ENCODE results near the gene PNMA8C. TPM values are rescaled to one million over a fixed set of nuclear protein-coding genes. Genes with fewer than 3 reads are reported as not detected.

PNMA8C gene
- total RNA-seq, 1 experiment from 2014 or later, result not detected

DNA sequence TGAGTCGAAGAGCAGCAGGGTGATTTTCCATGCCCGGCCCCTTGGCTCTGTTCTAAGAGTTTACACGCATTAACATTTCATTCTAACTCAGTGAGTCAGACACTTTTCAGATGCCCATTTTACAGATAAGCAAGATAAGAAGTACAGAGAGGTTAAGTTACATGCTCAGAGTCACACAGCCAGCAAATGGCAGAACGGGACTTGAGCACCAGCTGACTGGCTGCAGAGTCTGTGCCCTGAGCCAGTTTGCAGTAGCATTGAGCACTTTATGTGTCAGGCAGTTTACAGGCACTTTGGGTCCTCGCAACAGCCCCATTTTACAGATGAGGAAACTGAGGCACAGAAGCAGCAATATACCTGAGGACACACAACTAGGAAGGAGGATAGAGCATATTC, 34.3 kb downstream of the PNMA8C start:
- BruUV-seq (replicated peaks), result no TSS peak
- no peak overlapping the region for H3K27ac ChIP-seq (ENCODE audit: low read length)
- no peaks in the 10 kb centered on the region for H3K4me1 ChIP-seq (ENCODE audit: control insufficient read depth, insufficient read depth, low read length)
- no peaks in the 10 kb centered on the region for H3K27me3 ChIP-seq (ENCODE audit: control insufficient read depth, insufficient read depth, low read length)
- no peak for TF ChIP-seq TCF7L2 (IDR thresholded peaks at IDR 0.05; ENCODE audit: low read depth, low read length)
- TF ChIP-seq SIN3A (IDR thresholded peaks at IDR 0.05; ENCODE audit: borderline replicate concordance, insufficient read depth, low read depth, low read length), result no peak
- TF ChIP-seq POLR2AphosphoS5 (IDR thresholded peaks at IDR 0.05; ENCODE audit: low read depth, low read length), result no peak
- TF ChIP-seq, protein P1, sequence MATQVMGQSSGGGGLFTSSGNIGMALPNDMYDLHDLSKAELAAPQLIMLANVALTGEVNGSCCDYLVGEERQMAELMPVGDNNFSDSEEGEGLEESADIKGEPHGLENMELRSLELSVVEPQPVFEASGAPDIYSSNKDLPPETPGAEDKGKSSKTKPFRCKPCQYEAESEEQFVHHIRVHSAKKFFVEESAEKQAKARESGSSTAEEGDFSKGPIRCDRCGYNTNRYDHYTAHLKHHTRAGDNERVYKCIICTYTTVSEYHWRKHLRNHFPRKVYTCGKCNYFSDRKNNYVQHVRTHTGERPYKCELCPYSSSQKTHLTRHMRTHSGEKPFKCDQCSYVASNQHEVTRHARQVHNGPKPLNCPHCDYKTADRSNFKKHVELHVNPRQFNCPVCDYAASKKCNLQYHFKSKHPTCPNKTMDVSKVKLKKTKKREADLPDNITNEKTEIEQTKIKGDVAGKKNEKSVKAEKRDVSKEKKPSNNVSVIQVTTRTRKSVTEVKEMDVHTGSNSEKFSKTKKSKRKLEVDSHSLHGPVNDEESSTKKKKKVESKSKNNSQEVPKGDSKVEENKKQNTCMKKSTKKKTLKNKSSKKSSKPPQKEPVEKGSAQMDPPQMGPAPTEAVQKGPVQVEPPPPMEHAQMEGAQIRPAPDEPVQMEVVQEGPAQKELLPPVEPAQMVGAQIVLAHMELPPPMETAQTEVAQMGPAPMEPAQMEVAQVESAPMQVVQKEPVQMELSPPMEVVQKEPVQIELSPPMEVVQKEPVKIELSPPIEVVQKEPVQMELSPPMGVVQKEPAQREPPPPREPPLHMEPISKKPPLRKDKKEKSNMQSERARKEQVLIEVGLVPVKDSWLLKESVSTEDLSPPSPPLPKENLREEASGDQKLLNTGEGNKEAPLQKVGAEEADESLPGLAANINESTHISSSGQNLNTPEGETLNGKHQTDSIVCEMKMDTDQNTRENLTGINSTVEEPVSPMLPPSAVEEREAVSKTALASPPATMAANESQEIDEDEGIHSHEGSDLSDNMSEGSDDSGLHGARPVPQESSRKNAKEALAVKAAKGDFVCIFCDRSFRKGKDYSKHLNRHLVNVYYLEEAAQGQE (IDR thresholded peaks at IDR 0.05; ENCODE audit: insufficient read depth in 1 of 2, low read depth in 2 of 2, low read length in 1 of 2), result no peak
- TF ChIP-seq, protein P2, sequence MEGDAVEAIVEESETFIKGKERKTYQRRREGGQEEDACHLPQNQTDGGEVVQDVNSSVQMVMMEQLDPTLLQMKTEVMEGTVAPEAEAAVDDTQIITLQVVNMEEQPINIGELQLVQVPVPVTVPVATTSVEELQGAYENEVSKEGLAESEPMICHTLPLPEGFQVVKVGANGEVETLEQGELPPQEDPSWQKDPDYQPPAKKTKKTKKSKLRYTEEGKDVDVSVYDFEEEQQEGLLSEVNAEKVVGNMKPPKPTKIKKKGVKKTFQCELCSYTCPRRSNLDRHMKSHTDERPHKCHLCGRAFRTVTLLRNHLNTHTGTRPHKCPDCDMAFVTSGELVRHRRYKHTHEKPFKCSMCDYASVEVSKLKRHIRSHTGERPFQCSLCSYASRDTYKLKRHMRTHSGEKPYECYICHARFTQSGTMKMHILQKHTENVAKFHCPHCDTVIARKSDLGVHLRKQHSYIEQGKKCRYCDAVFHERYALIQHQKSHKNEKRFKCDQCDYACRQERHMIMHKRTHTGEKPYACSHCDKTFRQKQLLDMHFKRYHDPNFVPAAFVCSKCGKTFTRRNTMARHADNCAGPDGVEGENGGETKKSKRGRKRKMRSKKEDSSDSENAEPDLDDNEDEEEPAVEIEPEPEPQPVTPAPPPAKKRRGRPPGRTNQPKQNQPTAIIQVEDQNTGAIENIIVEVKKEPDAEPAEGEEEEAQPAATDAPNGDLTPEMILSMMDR (IDR thresholded peaks at IDR 0.05), result no peak
- ATAC-seq (no peak), DNase-seq (ENCODE audit: low read depth, low spot score) (no peak)
- POLR2A ChIA-PET, result interaction anchor here (0.6 to 0.7 kb wide), 2 partner anchors 94 to 206 kb away, joined by 9 read pairs; no protein-coding TSS in a partner anchor
- CTCF ChIA-PET, result interaction anchor here (0.6 to 0.9 kb wide), 4 partner anchors 48 to 578 kb away, joined by 3 to 6 read pairs (median 4); no protein-coding TSS in a partner anchor
- 0 out of 2 replicates have a peak, but pooled peaks cover 2% of the 10 kb centered on the region for H3K36me3 ChIP-seq (ENCODE audit: control insufficient read depth, insufficient read depth, low read length)
- H3K4me3 ChIP-seq (ENCODE audit: low read depth in 2 of 2, low read length in 2 of 2), result no peak overlapping the region
- intact Hi-C loops (cut with micrococcal nuclease; ENCODE audit: unreplicated experiment) (loop anchor here (2.0 to 10.0 kb wide), 2 partner anchors 92 to 110 kb away; no protein-coding TSS in a partner anchor), in situ Hi-C loops (cut with HindIII; ENCODE audit: low pct_unique_long_range_greater_than_20kb, low sequenced_read_pairs) (no loop called here)
- H3K9me3 ChIP-seq (ENCODE audit: control insufficient read depth, insufficient read depth, low read depth, low read length), result no peaks in the 10 kb centered on the region

DNA sequence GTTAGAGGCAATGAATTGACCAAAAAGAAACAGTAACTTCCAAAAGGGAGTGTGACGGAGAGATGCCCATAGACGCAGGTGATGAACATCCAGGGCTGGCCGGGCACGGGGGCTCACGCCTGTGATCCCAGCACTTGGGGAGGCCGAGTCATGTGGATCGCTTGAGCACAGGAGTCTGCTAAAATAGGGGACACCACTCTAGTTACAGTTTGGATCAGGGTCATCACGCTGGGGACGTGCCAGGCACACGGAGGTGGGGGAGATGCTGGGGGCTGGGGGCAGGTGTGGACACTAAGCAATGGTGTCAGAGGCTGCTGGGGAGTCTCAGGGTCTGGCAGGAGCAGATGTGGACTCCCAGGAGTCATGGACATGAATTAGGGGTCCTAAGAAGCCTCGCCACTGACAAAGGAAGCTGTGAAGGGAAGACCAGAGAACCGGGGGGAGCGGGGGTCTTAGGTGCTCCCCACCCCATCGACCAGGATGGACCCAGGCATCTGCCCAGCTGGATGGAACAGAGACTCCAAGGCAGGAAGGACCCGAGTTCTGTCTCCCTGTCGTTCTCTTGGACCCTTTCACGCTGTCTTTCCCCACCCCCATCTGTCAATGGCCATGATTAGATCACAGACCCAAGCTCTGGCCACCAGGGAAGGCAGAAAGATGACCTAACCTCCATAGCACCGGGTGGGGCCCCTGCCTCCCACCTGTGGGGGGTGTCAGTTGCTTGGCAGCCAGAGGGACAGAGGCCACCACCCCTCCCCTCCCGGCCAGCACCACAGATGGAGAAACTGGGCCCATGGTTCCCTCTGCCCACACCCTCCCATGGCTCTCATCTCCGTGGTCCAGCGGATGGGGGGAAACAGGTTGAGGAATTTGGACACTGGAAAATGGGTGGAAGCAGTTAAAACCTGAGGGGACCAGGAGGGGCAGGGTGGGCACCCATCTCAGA, 35.0 kb downstream of the PNMA8C start:
- Histone ChIP-seq H3K4me1 (ENCODE audit: control insufficient read depth, insufficient read depth, low read length) (no peaks in the 10 kb centered on the region), H3K27ac (ENCODE audit: low read length) (no peak overlapping the region), H3K36me3 (ENCODE audit: control insufficient read depth, insufficient read depth, low read length) (0 out of 2 replicates have a peak, but pooled peaks cover 2% of the 10 kb centered on the region), H3K9me3 (ENCODE audit: control insufficient read depth, insufficient read depth, low read depth, low read length) (no peaks in the 10 kb centered on the region), H3K27me3 (ENCODE audit: control insufficient read depth, insufficient read depth, low read length) (no peaks in the 10 kb centered on the region), H3K4me3 (ENCODE audit: low read depth in 2 of 2, low read length in 2 of 2) (no peak overlapping the region)
- in situ Hi-C loops (cut with HindIII; ENCODE audit: low pct_unique_long_range_greater_than_20kb, low sequenced_read_pairs) (no loop called here), intact Hi-C loops (cut with micrococcal nuclease; ENCODE audit: unreplicated experiment) (loop anchor here (2.0 to 10.0 kb wide), 2 partner anchors 93 to 109 kb away; no protein-coding TSS in a partner anchor)
- DNase-seq (ENCODE audit: low read depth, low spot score) (no peak), ATAC-seq (no peak)
- POLR2A ChIA-PET, result no interaction called here
- TSS peak; percentile 64 for BruUV-seq (replicated peaks)
- TF ChIP-seq TCF7L2 (IDR thresholded peaks at IDR 0.05; ENCODE audit: low read depth, low read length) (no peak), SIN3A (IDR thresholded peaks at IDR 0.05; ENCODE audit: borderline replicate concordance, insufficient read depth, low read depth, low read length) (no peak), POLR2AphosphoS5 (IDR thresholded peaks at IDR 0.05; ENCODE audit: low read depth, low read length) (no peak)
- TF ChIP-seq, protein P1 (IDR thresholded peaks at IDR 0.05; ENCODE audit: insufficient read depth in 1 of 2, low read depth in 2 of 2, low read length in 1 of 2), result no peak
- TF ChIP-seq, protein P2 (IDR thresholded peaks at IDR 0.05), result no peak
- CTCF ChIA-PET, result no interaction called here

Data from Panc1 (cell line).